ENCODE results near the gene KRTAP20-4.

Gene KRTAP20-4

GRCh38 chr21:30620522-30620921 is at the start of gene KRTAP20-4:
KRTAP20-4 (plus strand) TSS chr21:30620627.
- no peak for FAIRE-seq

GRCh38 chr21:30577766-30578165 is 42.7 kb upstream of the KRTAP20-4 start:
- FAIRE-seq, result no peak

More at GRCh38 chr21:30620522-30620921, at the start of gene KRTAP20-4:
- no peak for DNase-seq (ENCODE audit: low spot score)

GRCh38 chr21:30579346-30579745 is 41.1 kb upstream of the KRTAP20-4 start:
- no peak for DNase-seq (ENCODE audit: low spot score)
- no peak for FAIRE-seq

More at GRCh38 chr21:30577766-30578165, 42.7 kb upstream of the KRTAP20-4 start:
- DNase-seq (ENCODE audit: low spot score), result no peak

- DNase-seq (ENCODE audit: low spot score) (no peak), FAIRE-seq (no peak)
Observed at GRCh38 chr21:30580132-30580531, 40.3 kb upstream of the KRTAP20-4 start.

- no peak for FAIRE-seq
- no peak for DNase-seq (ENCODE audit: low spot score)
Observed at GRCh38 chr21:30582870-30583269, 37.6 kb upstream of the KRTAP20-4 start.

GRCh38 chr21:30590297-30590696 is 30.1 kb upstream of the KRTAP20-4 start, which contains the start of gene KRTAP22-2:
KRTAP22-2 (minus strand) TSS chr21:30590397.
- no peak for FAIRE-seq

GRCh38 chr21:30592140-30592539 is 28.3 kb upstream of the KRTAP20-4 start, which contains the start of gene KRTAP6-3:
KRTAP6-3 (plus strand) TSS chr21:30592440; CDS start chr21:30592446, 6 bp downstream.
- FAIRE-seq (no peak), DNase-seq (ENCODE audit: low spot score) (no peak)

More at GRCh38 chr21:30590297-30590696, 30.1 kb upstream of the KRTAP20-4 start, which contains the start of gene KRTAP22-2:
- DNase-seq (ENCODE audit: low spot score), result no peak

- no peak for FAIRE-seq
- no peak for DNase-seq (ENCODE audit: low spot score)
Observed at GRCh38 chr21:30598802-30599201, 21.6 kb upstream of the KRTAP20-4 start, which contains the start of gene KRTAP6-2. KRTAP6-2 (minus strand) TSS chr21:30598902; CDS start chr21:30598874, 28 bp downstream.

GRCh38 chr21:30600787-30601186 is 19.6 kb upstream of the KRTAP20-4 start, which contains the start of gene KRTAP22-1:
KRTAP22-1 (plus strand) TSS chr21:30601087.
- DNase-seq (ENCODE audit: low spot score), result no peak
- no peak for FAIRE-seq

GRCh38 chr21:30605968-30606367 is 14.5 kb upstream of the KRTAP20-4 start:
- FAIRE-seq (no peak), DNase-seq (ENCODE audit: low spot score) (no peak)

- DNase-seq (ENCODE audit: low spot score) (no peak), FAIRE-seq (no peak)
Observed at GRCh38 chr21:30612132-30612531, 8.3 kb upstream of the KRTAP20-4 start.

- DNase-seq (ENCODE audit: low spot score), result no peak
- no peak for FAIRE-seq
Observed at GRCh38 chr21:30613836-30614235, 6.6 kb upstream of the KRTAP20-4 start, which contains the start of gene KRTAP6-1. KRTAP6-1 (minus strand) TSS chr21:30613930; CDS start chr21:30613904, 26 bp downstream.

GRCh38 chr21:30615199-30615598 is 5.2 kb upstream of the KRTAP20-4 start:
- FAIRE-seq (no peak), DNase-seq (ENCODE audit: low spot score) (no peak)

GRCh38 chr21:30616125-30616524 is 4.3 kb upstream of the KRTAP20-4 start, which contains the start of gene KRTAP20-1:
KRTAP20-1 (plus strand) TSS chr21:30616425; CDS start chr21:30616455, 30 bp downstream.
- FAIRE-seq (no peak), DNase-seq (ENCODE audit: low spot score) (no peak)

GRCh38 chr21:30620080-30620479 is 347 bp upstream of the KRTAP20-4 start:
- FAIRE-seq, result no peak
- no peak for DNase-seq (ENCODE audit: low spot score)

GRCh38 chr21:30623362-30623761 is 2.9 kb downstream of the KRTAP20-4 start:
- DNase-seq (ENCODE audit: low spot score) (no peak), FAIRE-seq (no peak)

- no peak for DNase-seq (ENCODE audit: low spot score)
- no peak for FAIRE-seq
Observed at GRCh38 chr21:30625449-30626165, 5.2 kb downstream of the KRTAP20-4 start.

- FAIRE-seq (no peak), DNase-seq (ENCODE audit: low spot score) (no peak)
Observed at GRCh38 chr21:30628109-30628508, 7.7 kb downstream of the KRTAP20-4 start.

- DNase-seq (ENCODE audit: low spot score) (no peak), FAIRE-seq (no peak)
Observed at GRCh38 chr21:30629200-30629599, 8.8 kb downstream of the KRTAP20-4 start.

- DNase-seq (ENCODE audit: low spot score) (no peak), FAIRE-seq (no peak)
Observed at GRCh38 chr21:30634906-30635305, 14.5 kb downstream of the KRTAP20-4 start, which contains the start of gene KRTAP20-2. KRTAP20-2 (plus strand) TSS chr21:30635206; CDS start chr21:30635264, 58 bp downstream.

- DNase-seq (ENCODE audit: low spot score), result no peak
- FAIRE-seq, result no peak
Observed at GRCh38 chr21:30638686-30639085, 18.3 kb downstream of the KRTAP20-4 start.

GRCh38 chr21:30642564-30642963 is 22.1 kb downstream of the KRTAP20-4 start, which contains the start of gene KRTAP20-3:
KRTAP20-3 (plus strand) TSS chr21:30642864.
- DNase-seq (ENCODE audit: low spot score) (no peak), FAIRE-seq (no peak)

Measured in RCC 7860 (cell line).